ENCODE measurements around the gene MAP3K4. TPM values are rescaled to one million over a fixed set of nuclear protein-coding genes. Genes with fewer than 3 reads are reported as not detected.

Gene MAP3K4
- total RNA-seq, 2 experiments from 2014 or later: 30.3 to 38.7 TPM

- Histone ChIP-seq H3K9me3 (ENCODE audit: low read length) (no peaks in the 10 kb centered on the region), H3K9me2 (ENCODE audit: insufficient read depth, low read length) (no peaks in the 10 kb centered on the region), H2AFZ (ENCODE audit: low read length) (no peak overlapping the region), H3K4me3 (ENCODE audit: low read depth, low read length, poor library complexity, severe bottlenecking) (no peak overlapping the region), H4K20me1 (ENCODE audit: insufficient read depth, low read length) (no peaks in the 10 kb centered on the region), H3K36me3 (ENCODE audit: insufficient read depth, low read length) (0 out of 2 replicates have a peak, but pooled peaks cover 5% of the 10 kb centered on the region), H3K4me2 (ENCODE audit: low read length) (no peak overlapping the region), H3K4me1 (ENCODE audit: insufficient read depth, low read length, poor library complexity, severe bottlenecking) (no peaks in the 10 kb centered on the region), H3K79me2 (ENCODE audit: insufficient read depth, low read depth, low read length) (no peaks in the 10 kb centered on the region), H3K27ac (ENCODE audit: low read depth, low read length, poor library complexity, severe bottlenecking) (no peak overlapping the region)
- CTCF ChIA-PET (ENCODE audit: unreplicated experiment): no interaction called here
- POLR2A ChIA-PET: interaction anchor here (0.6 to 1.2 kb wide), 4 partner anchors 9 to 123 kb away, joined by 3 to 5 read pairs (median 3); no protein-coding TSS in a partner anchor
- no TSS peak for BruUV-seq (replicated peaks)
- TF ChIP-seq EZH2phosphoT487 (IDR thresholded peaks at IDR 0.05; ENCODE audit: borderline replicate concordance, low read depth, low read length): no peak
- no peak for DNase-seq (ENCODE audit: low spot score)
- intact Hi-C loops (cut with micrococcal nuclease; ENCODE audit: unreplicated experiment): no loop called here
Observed at GRCh38 chr6:161048641-161049040, 57.1 kb downstream of the MAP3K4 start.

GRCh38 chr6:161050134-161050765 is 58.7 kb downstream of the MAP3K4 start:
- Histone ChIP-seq H3K36me3 (ENCODE audit: insufficient read depth, low read length) (0 out of 2 replicates have a peak, but pooled peaks cover 5% of the 10 kb centered on the region), H4K20me1 (ENCODE audit: insufficient read depth, low read length) (no peaks in the 10 kb centered on the region), H3K79me2 (ENCODE audit: insufficient read depth, low read depth, low read length) (no peaks in the 10 kb centered on the region), H2AFZ (ENCODE audit: low read length) (no peak overlapping the region), H3K4me2 (ENCODE audit: low read length) (no peak overlapping the region), H3K9me2 (ENCODE audit: insufficient read depth, low read length) (no peaks in the 10 kb centered on the region), H3K27ac (ENCODE audit: low read depth, low read length, poor library complexity, severe bottlenecking) (no peak overlapping the region), H3K4me3 (ENCODE audit: low read depth, low read length, poor library complexity, severe bottlenecking) (no peak overlapping the region), H3K4me1 (ENCODE audit: insufficient read depth, low read length, poor library complexity, severe bottlenecking) (no peaks in the 10 kb centered on the region), H3K9me3 (ENCODE audit: low read length) (no peaks in the 10 kb centered on the region)
- CTCF ChIA-PET (ENCODE audit: unreplicated experiment): no interaction called here
- no peak for TF ChIP-seq EZH2phosphoT487 (IDR thresholded peaks at IDR 0.05; ENCODE audit: borderline replicate concordance, low read depth, low read length)
- no peak for TF ChIP-seq CTCF (conservative IDR thresholded peaks at IDR 0.05; ENCODE audit: low read length)
- no peak for DNase-seq (ENCODE audit: low spot score)
- POLR2A ChIA-PET: no interaction called here
- intact Hi-C loops (cut with micrococcal nuclease; ENCODE audit: unreplicated experiment): no loop called here
- BruUV-seq (replicated peaks): no TSS peak

- no peak overlapping the region for H3K27ac ChIP-seq (ENCODE audit: low read depth, low read length, poor library complexity, severe bottlenecking)
- no peaks in the 10 kb centered on the region for H3K9me3 ChIP-seq (ENCODE audit: low read length)
- no peak overlapping the region for H3K4me2 ChIP-seq (ENCODE audit: low read length)
- H3K9me2 ChIP-seq (ENCODE audit: insufficient read depth, low read length): no peaks in the 10 kb centered on the region
- ChIA-PET CTCF (ENCODE audit: unreplicated experiment) (no interaction called here), POLR2A (no interaction called here)
- TF ChIP-seq EZH2phosphoT487 (IDR thresholded peaks at IDR 0.05; ENCODE audit: borderline replicate concordance, low read depth, low read length) (no peak), CTCF (conservative IDR thresholded peaks at IDR 0.05; ENCODE audit: low read length) (no peak)
- H3K4me3 ChIP-seq (ENCODE audit: low read depth, low read length, poor library complexity, severe bottlenecking): no peak overlapping the region
- H3K36me3 ChIP-seq (ENCODE audit: insufficient read depth, low read length): 0 out of 2 replicates have a peak, but pooled peaks cover 5% of the 10 kb centered on the region
- H3K4me1 ChIP-seq (ENCODE audit: insufficient read depth, low read length, poor library complexity, severe bottlenecking): no peaks in the 10 kb centered on the region
- intact Hi-C loops (cut with micrococcal nuclease; ENCODE audit: unreplicated experiment): no loop called here
- no peaks in the 10 kb centered on the region for H3K79me2 ChIP-seq (ENCODE audit: insufficient read depth, low read depth, low read length)
- no peak for DNase-seq (ENCODE audit: low spot score)
- no TSS peak for BruUV-seq (replicated peaks)
- H4K20me1 ChIP-seq (ENCODE audit: insufficient read depth, low read length): no peaks in the 10 kb centered on the region; the same call in 1 of the 2 replicates
- H2AFZ ChIP-seq (ENCODE audit: low read length): no peak overlapping the region
Observed at GRCh38 chr6:161053103-161053502, 61.5 kb downstream of the MAP3K4 start.
